GM12801 (cell line): ENCODE measurements around the gene STK26.

Experiments used
- CTCF ChIP-seq: IDR thresholded peaks from one replicate; pipeline ENCODE4 v1.5.1; 2011; ENCODE audit warnings: control low read depth; ENCODE audit not compliant: insufficient read length; ENCODE audit errors: extremely low read depth

The STK26 gene

GRCh38 chrX:132059973-132060540 lies 37.0 kb downstream of the STK26 start:
- no peak for TF ChIP-seq CTCF

- TF ChIP-seq CTCF = no peak
Observed at GRCh38 chrX:132063334-132063733, 40.2 kb downstream of the STK26 start.

GRCh38 chrX:132063862-132064261 lies 40.8 kb downstream of the STK26 start:
- TF ChIP-seq CTCF = no peak

GRCh38 chrX:132068405-132068804 lies 45.3 kb downstream of the STK26 start:
- no peak for TF ChIP-seq CTCF

- TF ChIP-seq CTCF = no peak
Observed at GRCh38 chrX:132071254-132071653, 48.2 kb downstream of the STK26 start.

- TF ChIP-seq CTCF = no peak
Observed at GRCh38 chrX:132077414-132077813, 54.3 kb downstream of the STK26 start.

- no peak for TF ChIP-seq CTCF
Observed at GRCh38 chrX:132077912-132078311, 54.8 kb downstream of the STK26 start.

- TF ChIP-seq CTCF = no peak
Observed at GRCh38 chrX:132085786-132086185, 62.7 kb downstream of the STK26 start.
